Measurements from ENCODE around the gene ZNF175. TPM values are rescaled to one million over a fixed set of nuclear protein-coding genes. Genes with fewer than 3 reads are reported as not detected.

Gene ZNF175
- total RNA-seq, 2 donors from 2014 or later, result 10.8 to 11.3 TPM

DNA sequence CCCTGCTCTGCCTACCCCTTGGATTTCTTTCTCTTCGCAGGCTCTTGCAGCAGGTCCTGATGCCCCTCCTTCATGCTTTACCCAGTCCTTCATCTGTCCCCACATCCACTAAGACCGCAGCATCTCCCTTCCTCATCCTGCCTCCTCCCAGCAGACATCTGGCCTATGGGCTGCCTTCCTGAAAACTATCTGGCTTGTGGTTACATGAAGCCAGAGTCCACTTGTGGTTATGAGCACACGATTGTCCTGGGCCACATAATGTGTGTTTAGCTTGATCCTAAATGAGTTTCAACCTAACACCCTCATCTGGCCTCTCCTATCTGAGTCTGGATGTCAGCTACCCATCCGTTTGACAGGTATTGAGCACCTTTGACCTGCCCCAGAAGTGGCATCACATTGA, 5.5 kb upstream of the ZNF175 start:
- H3K27me3 Mint-ChIP-seq (ENCODE audit: insufficient read depth), result peaks cover 65% of the 10 kb centered on the region
- no peaks in the 10 kb centered on the region for H3K4me1 ChIP-seq (ENCODE audit: control insufficient read depth, insufficient read depth, low read length)
- H3K9ac ChIP-seq (ENCODE audit: extremely low read depth, low read length, poor library complexity, severe bottlenecking), result no peak overlapping the region
- no peaks in the 10 kb centered on the region for H3K4me1 Mint-ChIP-seq
- H3K9me3 Mint-ChIP-seq, result no peaks in the 10 kb centered on the region
- TF ChIP-seq CTCF (conservative IDR thresholded peaks at IDR 0.05), result no peak
- H3K27ac ChIP-seq (ENCODE audit: low read depth, low read length), result no peak overlapping the region
- H3K4me3 Mint-ChIP-seq, result no peak overlapping the region
- peaks cover 72% of the 10 kb centered on the region for H3K27me3 ChIP-seq (ENCODE audit: control insufficient read depth, insufficient read depth, low read length, poor library complexity, severe bottlenecking)
- no peaks in the 10 kb centered on the region for H3K9me3 ChIP-seq (ENCODE audit: control insufficient read depth, low read length)
- no peaks in the 10 kb centered on the region for H3K36me3 Mint-ChIP-seq (ENCODE audit: low read depth)
- no peak overlapping the region for H3K27ac Mint-ChIP-seq
- H3K4me3 ChIP-seq (ENCODE audit: low read length), result no peak overlapping the region
- H3K36me3 ChIP-seq (ENCODE audit: control insufficient read depth, insufficient read depth, low read length), result no peaks in the 10 kb centered on the region
- 57 to 74% methylated on average over 4 of the region's 4 CpGs for WGBS, 2 experiments (ENCODE audit: insufficient coverage in 1 of 2, insufficient read length in 1 of 2)
- no peak for DNase-seq

- no peak for DNase-seq
- H3K9me3 ChIP-seq (ENCODE audit: control insufficient read depth, low read length), result no peaks in the 10 kb centered on the region
Measured at GRCh38 chr19:51566489-51567100, 4.5 kb upstream of the ZNF175 start.

DNA sequence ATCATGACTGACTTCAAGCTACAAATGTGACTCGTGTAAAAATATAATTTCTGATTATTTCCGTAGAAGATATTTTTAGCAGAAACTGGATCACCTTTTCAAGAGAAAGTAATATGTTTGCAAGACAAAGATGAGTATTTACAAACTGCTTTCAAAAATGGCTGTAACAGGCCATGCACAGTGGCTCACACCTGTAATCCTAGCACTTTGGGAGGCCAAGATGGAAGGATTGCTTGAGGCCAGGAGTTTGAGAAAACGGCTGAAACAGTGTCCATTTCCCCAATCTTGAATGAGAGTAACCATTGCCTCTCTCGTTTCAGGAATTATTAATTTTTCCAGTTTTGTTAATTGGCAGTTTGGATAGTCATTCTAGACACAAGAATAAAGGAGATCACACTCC, 3.5 kb upstream of the ZNF175 start:
- Histone ChIP-seq H3K4me1 (ENCODE audit: control insufficient read depth, insufficient read depth, low read length) (peaks cover 6% of the 10 kb centered on the region), H3K27ac (ENCODE audit: low read depth, low read length) (no peak overlapping the region), H3K4me3 (ENCODE audit: low read length) (no peak overlapping the region), H3K9me3 (ENCODE audit: control insufficient read depth, low read length) (no peaks in the 10 kb centered on the region), H3K9ac (ENCODE audit: extremely low read depth, low read length, poor library complexity, severe bottlenecking) (no peak overlapping the region), H3K27me3 (ENCODE audit: control insufficient read depth, insufficient read depth, low read length, poor library complexity, severe bottlenecking) (peaks cover 64% of the 10 kb centered on the region), H3K36me3 (ENCODE audit: control insufficient read depth, insufficient read depth, low read length) (no peaks in the 10 kb centered on the region)
- 50 to 80% methylated on average over 1 to 4 of the region's 4 CpGs for WGBS, 2 experiments (ENCODE audit: insufficient coverage in 1 of 2, insufficient read length in 1 of 2)
- Mint-ChIP-seq H3K27me3 (ENCODE audit: insufficient read depth) (peaks cover 55% of the 10 kb centered on the region), H3K4me1 (peaks cover 10% of the 10 kb centered on the region), H3K4me3 (no peak overlapping the region), H3K9me3 (no peaks in the 10 kb centered on the region), H3K27ac (no peak overlapping the region), H3K36me3 (ENCODE audit: low read depth) (no peaks in the 10 kb centered on the region)
- no peak for TF ChIP-seq CTCF (conservative IDR thresholded peaks at IDR 0.05)
- DNase-seq, result no peak

More at GRCh38 chr19:51566489-51567100, 4.5 kb upstream of the ZNF175 start:
- 78 to 100% methylated on average over 1 to 6 of the region's 8 CpGs for WGBS, 2 experiments (ENCODE audit: insufficient coverage in 1 of 2, insufficient read length in 1 of 2)
- no peaks in the 10 kb centered on the region for H3K4me1 ChIP-seq (ENCODE audit: control insufficient read depth, insufficient read depth, low read length)
- no peak overlapping the region for H3K9ac ChIP-seq (ENCODE audit: extremely low read depth, low read length, poor library complexity, severe bottlenecking)
- H3K27ac ChIP-seq (ENCODE audit: low read depth, low read length), result no peak overlapping the region
- no peaks in the 10 kb centered on the region for H3K36me3 Mint-ChIP-seq (ENCODE audit: low read depth)
- peaks cover 68% of the 10 kb centered on the region for H3K27me3 ChIP-seq (ENCODE audit: control insufficient read depth, insufficient read depth, low read length, poor library complexity, severe bottlenecking)
- H3K27me3 Mint-ChIP-seq (ENCODE audit: insufficient read depth), result peaks cover 60% of the 10 kb centered on the region
- H3K4me1 Mint-ChIP-seq, result peaks cover 2% of the 10 kb centered on the region
- no peak for TF ChIP-seq CTCF (conservative IDR thresholded peaks at IDR 0.05)
- no peak overlapping the region for H3K4me3 Mint-ChIP-seq
- H3K9me3 Mint-ChIP-seq, result no peaks in the 10 kb centered on the region
- no peak overlapping the region for H3K27ac Mint-ChIP-seq
- H3K36me3 ChIP-seq (ENCODE audit: control insufficient read depth, insufficient read depth, low read length), result no peaks in the 10 kb centered on the region
- H3K4me3 ChIP-seq (ENCODE audit: low read length), result no peak overlapping the region
